TTC549 (cell line): Measurements from ENCODE around the gene NR3C2.

Source experiments
- FAIRE-seq: peaks from 2 replicates; lab custom pipeline; 2012; peaks lifted over from hg19 to GRCh38; lab: Jason Lieb, UNC

The NR3C2 gene

GRCh38 chr4:148261848-148262247 is 180.4 kb downstream of the NR3C2 start:
- no peak for FAIRE-seq

- no peak for FAIRE-seq
These were observed 182.4 kb downstream of the NR3C2 start for GRCh38 chr4:148259841-148260240.

GRCh38 chr4:148258535-148258934 is 183.7 kb downstream of the NR3C2 start:
- FAIRE-seq: no peak

- no peak for FAIRE-seq
These were observed 186.9 kb downstream of the NR3C2 start for GRCh38 chr4:148255344-148255720.

GRCh38 chr4:148254621-148255343 is 187.4 kb downstream of the NR3C2 start:
- FAIRE-seq: no peak

- FAIRE-seq: no peak
These were observed 188.4 kb downstream of the NR3C2 start for GRCh38 chr4:148253768-148254167.

GRCh38 chr4:148248824-148249223 is 193.4 kb downstream of the NR3C2 start:
- no peak for FAIRE-seq

- no peak for FAIRE-seq
These were observed 197.2 kb downstream of the NR3C2 start for GRCh38 chr4:148245015-148245414.

- no peak for FAIRE-seq
These were observed 198.4 kb downstream of the NR3C2 start for GRCh38 chr4:148243837-148244236.

- no peak for FAIRE-seq
These were observed 202.0 kb downstream of the NR3C2 start for GRCh38 chr4:148240241-148240640.

GRCh38 chr4:148239494-148239985 is 202.7 kb downstream of the NR3C2 start:
- FAIRE-seq: no peak

- FAIRE-seq: no peak
These were observed 203.3 kb downstream of the NR3C2 start for GRCh38 chr4:148238811-148239493.

- no peak for FAIRE-seq
These were observed 204.1 kb downstream of the NR3C2 start for GRCh38 chr4:148238086-148238485.

GRCh38 chr4:148235809-148236208 is 206.4 kb downstream of the NR3C2 start:
- FAIRE-seq: no peak

- no peak for FAIRE-seq
These were observed 212.4 kb downstream of the NR3C2 start for GRCh38 chr4:148229798-148230197.

GRCh38 chr4:148229028-148229427 is 213.2 kb downstream of the NR3C2 start:
- no peak for FAIRE-seq

GRCh38 chr4:148227147-148227546 is 215.1 kb downstream of the NR3C2 start:
- FAIRE-seq: no peak

- no peak for FAIRE-seq
These were observed 215.9 kb downstream of the NR3C2 start for GRCh38 chr4:148226341-148226740.

GRCh38 chr4:148225639-148226038 is 216.6 kb downstream of the NR3C2 start:
- no peak for FAIRE-seq

- no peak for FAIRE-seq
These were observed 217.7 kb downstream of the NR3C2 start for GRCh38 chr4:148224476-148224875.

- FAIRE-seq: no peak
These were observed 219.1 kb downstream of the NR3C2 start for GRCh38 chr4:148222991-148223660.

GRCh38 chr4:148216866-148217814 is 225.1 kb downstream of the NR3C2 start:
- no peak for FAIRE-seq
